Neural cell (in vitro differentiated cells): Measurements from ENCODE around the gene MARCHF5. TPM values are rescaled to one million over a fixed set of nuclear protein-coding genes. Genes with fewer than 3 reads are reported as not detected.

ENCODE experiments used
- H2AFZ ChIP-seq: fragments of 200-600, 300-800 bp; sonication (generic), shearing (Covaris generic); 2 replicates; pipeline ENCODE4 v1.6.0; 2014; ENCODE audit warnings: low read depth, mild to moderate bottlenecking, antibody characterized with exemption, low read length, moderate library complexity
- H3F3A ChIP-seq: fragments of 200-600 bp; shearing (Covaris generic); 2 replicates; pipeline ENCODE4 v1.6.1; 2016; ENCODE audit warnings: mild to moderate bottlenecking, moderate library complexity, mixed read lengths, antibody characterized with exemption, low read length; ENCODE audit not compliant: insufficient read depth, poor library complexity, severe bottlenecking
- H3K27ac ChIP-seq: fragments of 200-600, 300-800 bp; sonication (generic), shearing (Covaris generic); 2 replicates; pipeline ENCODE4 v1.5.1; 2014; ENCODE audit warnings: mild to moderate bottlenecking, low read length, moderate library complexity
- H3K27me3 ChIP-seq: fragments of 300-800, 200-600 bp; sonication (generic), shearing (Covaris generic); 2 replicates; pipeline ENCODE4 v1.6.0; 2014; ENCODE audit warnings: mild to moderate bottlenecking, low read depth, low read length, moderate library complexity; ENCODE audit not compliant: insufficient read depth
- H3K36me3 ChIP-seq: fragments of 300-800, 200-600 bp; sonication (generic), shearing (Covaris generic); 2 replicates; pipeline ENCODE4 v1.5.1; 2014; ENCODE audit warnings: mild to moderate bottlenecking, antibody characterized with exemption, low read length, moderate library complexity; ENCODE audit not compliant: insufficient read depth
- H3K4me2 ChIP-seq: fragments of 300-800, 200-600 bp; sonication (generic), shearing (Covaris generic); 2 replicates; pipeline ENCODE4 v1.6.0; 2014; ENCODE audit warnings: mild to moderate bottlenecking, low read length
- H3K4me3 ChIP-seq: fragments of 300-800, 200-600 bp; sonication (generic), shearing (Covaris generic); 2 replicates; pipeline ENCODE4 v1.5.1; 2014; ENCODE audit warnings: mild to moderate bottlenecking, low read length, moderate library complexity
- H3K79me2 ChIP-seq: fragments of 200-600 bp; shearing (Covaris generic); replicated peaks from 2 replicates; pipeline ENCODE4 v1.6.0; 2014; ENCODE audit warnings: mild to moderate bottlenecking, low read length, moderate library complexity; ENCODE audit not compliant: insufficient read depth
- H3K9ac ChIP-seq: fragments of 300-800, 200-600 bp; sonication (generic), shearing (Covaris generic); 2 replicates; pipeline ENCODE4 v1.6.1; 2016; ENCODE audit warnings: mild to moderate bottlenecking, low read length, mixed read lengths
- H3K9me2 ChIP-seq: fragments of 200-600 bp; shearing (Covaris generic); 2 replicates; pipeline ENCODE4 v1.6.1; 2016; ENCODE audit warnings: mild to moderate bottlenecking, low read length, mixed read lengths; ENCODE audit not compliant: insufficient read depth
- H3K9me3 ChIP-seq: fragments of 200-600, 300-800 bp; sonication (generic), shearing (Covaris generic); 2 replicates; pipeline ENCODE4 v1.6.1; 2016; ENCODE audit warnings: mild to moderate bottlenecking, mixed run types, low read length, moderate library complexity, mixed read lengths
- H4K20me1 ChIP-seq: fragments of 200-600 bp; shearing (Covaris generic); 2 replicates; pipeline ENCODE4 v1.6.1; 2016; ENCODE audit warnings: mild to moderate bottlenecking, mixed run types; ENCODE audit not compliant: insufficient read depth
- EP300 ChIP-seq: fragments of 450-650 bp; conservative IDR thresholded peaks from 2 replicates; pipeline ENCODE4 v1.6.1; 2014; ENCODE audit warnings: antibody characterized with exemption, mild to moderate bottlenecking, moderate library complexity; ENCODE audit not compliant: poor library complexity, severe bottlenecking
- EZH2 ChIP-seq: fragments of 200-600, 300-800 bp; shearing (Covaris generic), sonication (generic); IDR thresholded peaks from 2 replicates; pipeline ENCODE4 v1.6.1; 2014; ENCODE audit warnings: antibody characterized with exemption, low read length, borderline replicate concordance, mild to moderate bottlenecking; ENCODE audit not compliant: insufficient read depth, poor library complexity, severe bottlenecking
- MXI1 ChIP-seq: fragments of 450-650 bp; conservative IDR thresholded peaks from 2 replicates; pipeline ENCODE4 v1.6.1; 2014; ENCODE audit warnings: antibody characterized with exemption, mild to moderate bottlenecking; ENCODE audit not compliant: poor library complexity, severe bottlenecking
- POLR2AphosphoS5 ChIP-seq: IDR thresholded peaks from 2 replicates; pipeline ENCODE4 v1.6.1; 2012
- RAD21 ChIP-seq: fragments of 450-650 bp; conservative IDR thresholded peaks from 2 replicates; pipeline ENCODE4 v1.6.1; 2014; ENCODE audit warnings: antibody characterized with exemption, mild to moderate bottlenecking, moderate library complexity
- REST ChIP-seq: IDR thresholded peaks from 2 replicates; pipeline ENCODE4 v1.6.1; 2012; ENCODE audit warnings: borderline replicate concordance
- SMC3 ChIP-seq: fragments of 450-650 bp; conservative IDR thresholded peaks from 2 replicates; pipeline ENCODE4 v1.6.1; 2014; ENCODE audit warnings: antibody characterized with exemption, mild to moderate bottlenecking, moderate library complexity; ENCODE audit not compliant: poor library complexity
- TAF1 ChIP-seq: IDR thresholded peaks from 2 replicates; pipeline ENCODE4 v1.6.1; 2012; ENCODE audit warnings: low read depth
- polyA plus RNA-seq: library from polyadenylated mRNA; depleted of rRNA; stranded (reverse); fragments of >200 nt; gene quantifications from 2 replicates; pipeline ENCODE4 v1.2.3, GENCODE V29; 2014
- TF ChIP-seq, protein P1 (sequence below): fragments of 450-650 bp; IDR thresholded peaks from 2 replicates; pipeline ENCODE4 v1.5.1; 2014; ENCODE audit warnings: antibody characterized with exemption, mild to moderate bottlenecking, moderate library complexity; ENCODE audit not compliant: poor library complexity, severe bottlenecking

MARCHF5 gene
- polyA plus RNA-seq, 1 donor from 2014 or later: 65.5 TPM

- Histone ChIP-seq H4K20me1 (no peaks in the 10 kb centered on the region), H3K79me2 (no peaks in the 10 kb centered on the region), H3K36me3 (no peaks in the 10 kb centered on the region), H3K4me2 (no peak overlapping the region), H3K27ac (no peak overlapping the region), H3K27me3 (no peaks in the 10 kb centered on the region), H3F3A (no peaks in the 10 kb centered on the region), H3K9me2 (no peaks in the 10 kb centered on the region), H3K9ac (no peak overlapping the region), H3K4me3 (no peak overlapping the region), H3K9me3 (no peaks in the 10 kb centered on the region), H2AFZ (no peak overlapping the region)
- TF ChIP-seq MXI1 (no peak), EZH2 (no peak), RAD21 (no peak), TAF1 (no peak), POLR2AphosphoS5 (no peak), SMC3 (no peak), REST (no peak), EP300 (no peak)
- TF ChIP-seq, protein P1, sequence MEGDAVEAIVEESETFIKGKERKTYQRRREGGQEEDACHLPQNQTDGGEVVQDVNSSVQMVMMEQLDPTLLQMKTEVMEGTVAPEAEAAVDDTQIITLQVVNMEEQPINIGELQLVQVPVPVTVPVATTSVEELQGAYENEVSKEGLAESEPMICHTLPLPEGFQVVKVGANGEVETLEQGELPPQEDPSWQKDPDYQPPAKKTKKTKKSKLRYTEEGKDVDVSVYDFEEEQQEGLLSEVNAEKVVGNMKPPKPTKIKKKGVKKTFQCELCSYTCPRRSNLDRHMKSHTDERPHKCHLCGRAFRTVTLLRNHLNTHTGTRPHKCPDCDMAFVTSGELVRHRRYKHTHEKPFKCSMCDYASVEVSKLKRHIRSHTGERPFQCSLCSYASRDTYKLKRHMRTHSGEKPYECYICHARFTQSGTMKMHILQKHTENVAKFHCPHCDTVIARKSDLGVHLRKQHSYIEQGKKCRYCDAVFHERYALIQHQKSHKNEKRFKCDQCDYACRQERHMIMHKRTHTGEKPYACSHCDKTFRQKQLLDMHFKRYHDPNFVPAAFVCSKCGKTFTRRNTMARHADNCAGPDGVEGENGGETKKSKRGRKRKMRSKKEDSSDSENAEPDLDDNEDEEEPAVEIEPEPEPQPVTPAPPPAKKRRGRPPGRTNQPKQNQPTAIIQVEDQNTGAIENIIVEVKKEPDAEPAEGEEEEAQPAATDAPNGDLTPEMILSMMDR: no peak
Observed at GRCh38 chr10:92274071-92274470, 16.9 kb upstream of the MARCHF5 start.

GRCh38 chr10:92278996-92279696, 11.8 kb upstream of the MARCHF5 start:
- no peaks in the 10 kb centered on the region for H3K9me2 ChIP-seq
- no peaks in the 10 kb centered on the region for H3K9me3 ChIP-seq
- no peak overlapping the region for H3K4me3 ChIP-seq
- H3K9ac ChIP-seq: no peak overlapping the region
- no peaks in the 10 kb centered on the region for H3F3A ChIP-seq
- TF ChIP-seq SMC3: no peak
- TF ChIP-seq, protein P1: no peak
- no peak for TF ChIP-seq EZH2
- TF ChIP-seq RAD21: no peak
- TF ChIP-seq TAF1: no peak
- no peak for TF ChIP-seq REST
- no peak for TF ChIP-seq EP300
- TF ChIP-seq POLR2AphosphoS5: no peak
- no peak for TF ChIP-seq MXI1
- no peaks in the 10 kb centered on the region for H3K27me3 ChIP-seq
- no peaks in the 10 kb centered on the region for H4K20me1 ChIP-seq
- H3K36me3 ChIP-seq: no peaks in the 10 kb centered on the region
- H3K27ac ChIP-seq: no peak overlapping the region
- no peak overlapping the region for H2AFZ ChIP-seq
- no peak overlapping the region for H3K4me2 ChIP-seq
- no peaks in the 10 kb centered on the region for H3K79me2 ChIP-seq
